B cell (primary cell): ENCODE results near the gene TCIRG1. TPM values are rescaled to one million over a fixed set of nuclear protein-coding genes. Genes with fewer than 3 reads are reported as not detected.

Experiments used
- ATAC-seq: fragments of 200-7000 bp; cut with Tn5 transposase; one replicate; pipeline ENCODE4 v1.10.0; 2021; ENCODE audit warnings: low read depth, mild to moderate bottlenecking, moderate number of reproducible peaks, moderate library complexity
- CTCF ChIA-PET: fragments of 350-600 bp; sonication (Branson Sonifier 250); formaldehyde crosslinking; loops from one replicate; lab custom pipeline; 2021; ENCODE audit warnings: antibody characterized with exemption, inconsistent platforms; lab: Charles Lee
- POLR2A ChIA-PET: fragments of 350-600 bp; sonication (Branson Sonifier 250); formaldehyde crosslinking; loops from one replicate; lab custom pipeline; 2021; ENCODE audit warnings: antibody characterized with exemption; lab: Charles Lee
- DNase-seq: peaks from one replicate; pipeline ENCODE4 v3.0.0; 2013
- H2AFZ ChIP-seq: 2 replicates; pipeline ENCODE4 v1.6.1; 2012; ENCODE audit warnings: mild to moderate bottlenecking, low read depth, low read length; ENCODE audit not compliant: insufficient read depth, poor library complexity, severe bottlenecking
- H3K27ac ChIP-seq, 2 donors: 1 replicate in 1 of 2; 2 replicates in 1 of 2; pipeline ENCODE4 v1.5.1; 2012 to 2013; ENCODE audit warnings: low read length in 2 of 2, mild to moderate bottlenecking in 2 of 2, moderate library complexity in 1 of 2
- H3K27me3 ChIP-seq, 4 experiments: fragments of 200-600 bp in 1 of 4; sonication (generic) in 1 of 4; replicated peaks in 1 of 4; 1 replicate in 2 of 4; 2 replicates in 2 of 4; pipeline versions ENCODE4 v1.6.1 to v1.7.0; 2013 to 2016; ENCODE audit warnings: low read length in 3 of 4, mild to moderate bottlenecking in 2 of 4, mixed read lengths in 1 of 4, moderate library complexity in 1 of 4; ENCODE audit not compliant: insufficient read depth in 4 of 4, control insufficient read depth in 3 of 4; ENCODE audit errors: control extremely low read depth in 1 of 4
- H3K36me3 ChIP-seq, 2 experiments: replicated peaks in 1 of 2; 1 replicate in 1 of 2; 2 replicates in 1 of 2; pipeline versions ENCODE4 v1.6.1 to v1.7.1; 2013; ENCODE audit warnings: low read length in 1 of 2; ENCODE audit not compliant: insufficient read depth in 2 of 2, control insufficient read depth in 1 of 2; ENCODE audit errors: control extremely low read depth in 1 of 2, extremely low read depth in 1 of 2
- H3K4me1 ChIP-seq, 2 donors: fragments of 200-600 bp in 1 of 2; sonication (generic) in 1 of 2; 1 replicate in 1 of 2; 2 replicates in 1 of 2; pipeline versions ENCODE4 v1.5.1 to v1.6.1; 2013 to 2017; ENCODE audit warnings: low read length in 2 of 2; ENCODE audit not compliant: control insufficient read depth in 2 of 2, insufficient read depth in 2 of 2
- H3K4me2 ChIP-seq: replicated peaks from 2 replicates; pipeline ENCODE3; 2012; ENCODE audit warnings: mild to moderate bottlenecking, low read depth, low read length; ENCODE audit not compliant: poor library complexity, severe bottlenecking
- H3K4me3 ChIP-seq, 5 experiments: fragments of 200-600 bp in 1 of 5; sonication (generic) in 1 of 5; 1 replicate in 3 of 5; 2 replicates in 2 of 5; pipeline versions ENCODE4 v1.5.1 to v1.7.0; 2011 to 2016; ENCODE audit warnings: low read length in 4 of 5, mild to moderate bottlenecking in 4 of 5, low read depth in 2 of 5, control low read depth in 1 of 5, moderate library complexity in 1 of 5; ENCODE audit not compliant: insufficient read depth in 1 of 5; ENCODE audit errors: control extremely low read depth in 1 of 5, extremely low read depth in 1 of 5
- H3K79me2 ChIP-seq: fragments of 200-600 bp; sonication (generic); one replicate; pipeline ENCODE4 v1.6.0; 2016; ENCODE audit warnings: low read length; ENCODE audit not compliant: control insufficient read depth, insufficient read depth
- H3K9ac ChIP-seq: fragments of 200-600 bp; sonication (generic); 2 replicates; pipeline ENCODE4 v1.6.1; 2017; ENCODE audit warnings: mild to moderate bottlenecking, low read length, moderate library complexity
- H3K9me3 ChIP-seq, 3 donors: one replicate each; pipeline versions ENCODE4 v1.6.1 to v1.7.1; 2013; ENCODE audit warnings: low read length in 2 of 3; ENCODE audit not compliant: control insufficient read depth in 2 of 3, insufficient read depth in 1 of 3; ENCODE audit errors: control extremely low read depth in 1 of 3
- H4K20me1 ChIP-seq: 2 replicates; pipeline ENCODE4 v1.6.0; 2012; ENCODE audit warnings: mild to moderate bottlenecking, low read length; ENCODE audit not compliant: insufficient read depth, control insufficient read depth, poor library complexity, severe bottlenecking
- H3K27ac Mint-ChIP-seq: one replicate; pipeline ENCODE4 v1.8.0; 2021; ENCODE audit warnings: mixed read lengths
- H3K27me3 Mint-ChIP-seq: one replicate; pipeline ENCODE4 v1.8.0; 2021; ENCODE audit warnings: mixed read lengths
- H3K4me1 Mint-ChIP-seq: one replicate; pipeline ENCODE4 v1.8.0; 2021; ENCODE audit warnings: mixed read lengths
- H3K4me3 Mint-ChIP-seq: one replicate; pipeline ENCODE4 v1.8.0; 2021; ENCODE audit warnings: mixed read lengths
- H3K9me3 Mint-ChIP-seq: one replicate; pipeline ENCODE4 v1.8.0; 2022; ENCODE audit warnings: mixed read lengths; ENCODE audit not compliant: insufficient read depth
- EZH2 ChIP-seq: IDR thresholded peaks from 2 replicates; pipeline ENCODE4 v1.6.1; 2012; ENCODE audit warnings: borderline replicate concordance, low read depth, mild to moderate bottlenecking, moderate library complexity, low read length; ENCODE audit not compliant: insufficient read depth, poor library complexity, severe bottlenecking
- WGBS: methylation state at CpG from one replicate; pipeline ENCODE4 v1.1.5; 2013; ENCODE audit warnings: missing lambda C conversion rate; ENCODE audit not compliant: insufficient coverage; 5-methylcytosine and 5-hydroxymethylcytosine counted together
- intact Hi-C: fragments of 100-400 bp; cut with micrococcal nuclease; formaldehyde crosslinking; loops from one replicate; pipeline ENCODE4 v1.10.0; 2022
- polyA plus RNA-seq: library from polyadenylated mRNA; depleted of rRNA; stranded (reverse); fragments of >200 nt; gene quantifications from 2 replicates; pipeline ENCODE4 v1.2.3, GENCODE V29; 2012
- total RNA-seq, 2 donors: library from RNA; stranded (reverse); fragments of 120-200 nt in 1 of 2; gene quantifications; 1 replicate in 1 of 2; 2 replicates in 1 of 2; pipeline versions ENCODE4 v1.2.3 to v1.2.4, GENCODE V29; 2013 to 2022
- TF ChIP-seq, protein P1 (sequence below): fragments of 200-600 bp; IDR thresholded peaks from one replicate; pipeline ENCODE4 v1.8.0; 2022; ENCODE audit warnings: antibody characterized with exemption, mild to moderate bottlenecking

The TCIRG1 gene
- total and polyA plus RNA-seq, 2 donors (not counting 1 experiment from before 2014, with no cell fraction given): 305 to 725 TPM

DNA sequence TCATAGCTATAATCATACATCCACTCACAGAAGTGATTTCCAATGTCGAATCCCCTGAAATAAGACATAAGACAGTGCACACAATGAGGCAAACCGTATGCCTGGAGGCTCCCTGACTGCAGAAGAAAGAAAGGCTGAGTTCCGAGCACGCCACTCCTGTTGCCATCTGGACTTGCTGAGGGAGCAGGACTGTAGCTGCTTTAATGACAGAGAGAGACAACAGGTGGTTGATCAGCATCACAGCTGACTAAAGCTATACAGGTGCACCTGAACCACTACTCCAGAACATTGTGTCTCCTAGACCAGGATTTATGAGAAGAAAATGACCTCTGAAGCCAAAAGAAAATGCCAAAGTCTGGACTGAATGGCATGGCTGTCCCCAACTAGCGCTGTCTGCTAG, 27.0 kb downstream of the TCIRG1 start:
- no peaks in the 10 kb centered on the region for H3K79me2 ChIP-seq
- Mint-ChIP-seq H3K9me3 (no peaks in the 10 kb centered on the region), H3K27me3 (no peaks in the 10 kb centered on the region), H3K4me3 (no peak overlapping the region), H3K27ac (no peak overlapping the region), H3K4me1 (no peaks in the 10 kb centered on the region)
- intact Hi-C loops: no loop called here
- no peak for TF ChIP-seq EZH2
- TF ChIP-seq, protein P1, sequence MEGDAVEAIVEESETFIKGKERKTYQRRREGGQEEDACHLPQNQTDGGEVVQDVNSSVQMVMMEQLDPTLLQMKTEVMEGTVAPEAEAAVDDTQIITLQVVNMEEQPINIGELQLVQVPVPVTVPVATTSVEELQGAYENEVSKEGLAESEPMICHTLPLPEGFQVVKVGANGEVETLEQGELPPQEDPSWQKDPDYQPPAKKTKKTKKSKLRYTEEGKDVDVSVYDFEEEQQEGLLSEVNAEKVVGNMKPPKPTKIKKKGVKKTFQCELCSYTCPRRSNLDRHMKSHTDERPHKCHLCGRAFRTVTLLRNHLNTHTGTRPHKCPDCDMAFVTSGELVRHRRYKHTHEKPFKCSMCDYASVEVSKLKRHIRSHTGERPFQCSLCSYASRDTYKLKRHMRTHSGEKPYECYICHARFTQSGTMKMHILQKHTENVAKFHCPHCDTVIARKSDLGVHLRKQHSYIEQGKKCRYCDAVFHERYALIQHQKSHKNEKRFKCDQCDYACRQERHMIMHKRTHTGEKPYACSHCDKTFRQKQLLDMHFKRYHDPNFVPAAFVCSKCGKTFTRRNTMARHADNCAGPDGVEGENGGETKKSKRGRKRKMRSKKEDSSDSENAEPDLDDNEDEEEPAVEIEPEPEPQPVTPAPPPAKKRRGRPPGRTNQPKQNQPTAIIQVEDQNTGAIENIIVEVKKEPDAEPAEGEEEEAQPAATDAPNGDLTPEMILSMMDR: no peak
- no peak overlapping the region for H2AFZ ChIP-seq
- no peak for ATAC-seq
- H3K27ac ChIP-seq: no peak overlapping the region
- CTCF ChIA-PET: no interaction called here
- H3K4me2 ChIP-seq: no peak overlapping the region
- WGBS: 97% methylated on average over 5 of the region's 5 CpGs
- H3K4me3 ChIP-seq: no peak overlapping the region
- no peaks in the 10 kb centered on the region for H4K20me1 ChIP-seq
- DNase-seq: no peak
- H3K9me3 ChIP-seq: no peaks in the 10 kb centered on the region
- POLR2A ChIA-PET: no interaction called here
- no peaks in the 10 kb centered on the region for H3K4me1 ChIP-seq
- H3K27me3 ChIP-seq: no peaks in the 10 kb centered on the region
- H3K36me3 ChIP-seq: peaks cover 0 to 40% of the 10 kb centered on the region in 2 experiments
- no peak overlapping the region for H3K9ac ChIP-seq

- 97% methylated on average over 3 of the region's 3 CpGs for WGBS
- Histone ChIP-seq H3K4me2 (no peak overlapping the region), H3K27me3 (no peaks in the 10 kb centered on the region), H4K20me1 (no peaks in the 10 kb centered on the region), H3K9me3 (no peaks in the 10 kb centered on the region), H2AFZ (no peak overlapping the region), H3K79me2 (no peaks in the 10 kb centered on the region), H3K27ac (no peak overlapping the region), H3K4me1 (peaks cover 0 to 9% of the 10 kb centered on the region in 2 donors), H3K9ac (no peak overlapping the region), H3K36me3 (peaks cover 0 to 37% of the 10 kb centered on the region in 2 experiments), H3K4me3 (no peak overlapping the region)
- no peak for TF ChIP-seq EZH2
- TF ChIP-seq, protein P1: no peak
- ChIA-PET POLR2A (no interaction called here), CTCF (no interaction called here)
- intact Hi-C loops: no loop called here
- Mint-ChIP-seq H3K4me1 (peaks cover 9% of the 10 kb centered on the region), H3K9me3 (no peaks in the 10 kb centered on the region), H3K27ac (no peak overlapping the region), H3K27me3 (no peaks in the 10 kb centered on the region), H3K4me3 (no peak overlapping the region)
- no peak for DNase-seq
- ATAC-seq: no peak
These were observed 27.9 kb downstream of the TCIRG1 start for GRCh38 chr11:68066742-68067141.
